Bone marrow (tissue), 2 donors: ENCODE data around the gene WNK4.
A peak's percentile ranks its signal among the peaks of the same experiment; 100 is the strongest.

ENCODE experiments used
- DNase-seq, 2 donors: peaks; one replicate each; lab custom pipeline; 2025; lab: John Stamatoyannopoulos, UW

WNK4 gene

GRCh38 chr17:42797067-42798007 lies 16.9 kb downstream of the WNK4 start:
- no peak for DNase-seq

- no peak for DNase-seq
Measured at GRCh38 chr17:42798011-42798382, 17.6 kb downstream of the WNK4 start.

GRCh38 chr17:42798383-42799380 lies 18.3 kb downstream of the WNK4 start, which contains the start of the genes CNTD1 and COA3:
Gene CNTD1 (plus strand): TSS chr17:42798861. CDS start chr17:42799068, 207 bp downstream.
Gene COA3 (minus strand): TSS chr17:42798704. CDS start chr17:42798681, 23 bp downstream.
- peak; percentile 60 to 62 for DNase-seq

GRCh38 chr17:42803074-42803883 lies 22.9 kb downstream of the WNK4 start:
- DNase-seq, result no peak

- no peak for DNase-seq
Measured at GRCh38 chr17:42804918-42805367, 24.5 kb downstream of the WNK4 start.

GRCh38 chr17:42806249-42806648 lies 25.8 kb downstream of the WNK4 start:
- DNase-seq, result no peak

DNA sequence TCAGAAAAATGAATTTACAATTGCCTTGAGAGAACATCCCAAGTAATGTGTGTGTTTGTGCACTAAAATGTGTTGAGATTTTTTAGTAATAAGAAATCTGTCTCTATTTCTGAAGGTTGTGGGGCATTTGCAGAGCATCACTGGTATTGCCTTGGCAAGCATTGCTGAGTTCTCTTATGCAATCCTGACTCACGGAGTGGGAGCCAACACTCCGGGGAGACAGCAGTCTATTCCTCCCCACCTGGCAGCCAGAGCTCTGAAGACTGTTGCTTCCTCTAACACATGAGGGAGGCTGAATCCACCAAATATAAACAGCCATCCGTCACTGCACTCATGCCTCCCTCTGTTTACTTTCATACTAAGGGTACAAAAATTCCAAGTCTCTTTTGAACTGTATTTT lies 28.8 kb downstream of the WNK4 start:
- no peak for DNase-seq

DNA sequence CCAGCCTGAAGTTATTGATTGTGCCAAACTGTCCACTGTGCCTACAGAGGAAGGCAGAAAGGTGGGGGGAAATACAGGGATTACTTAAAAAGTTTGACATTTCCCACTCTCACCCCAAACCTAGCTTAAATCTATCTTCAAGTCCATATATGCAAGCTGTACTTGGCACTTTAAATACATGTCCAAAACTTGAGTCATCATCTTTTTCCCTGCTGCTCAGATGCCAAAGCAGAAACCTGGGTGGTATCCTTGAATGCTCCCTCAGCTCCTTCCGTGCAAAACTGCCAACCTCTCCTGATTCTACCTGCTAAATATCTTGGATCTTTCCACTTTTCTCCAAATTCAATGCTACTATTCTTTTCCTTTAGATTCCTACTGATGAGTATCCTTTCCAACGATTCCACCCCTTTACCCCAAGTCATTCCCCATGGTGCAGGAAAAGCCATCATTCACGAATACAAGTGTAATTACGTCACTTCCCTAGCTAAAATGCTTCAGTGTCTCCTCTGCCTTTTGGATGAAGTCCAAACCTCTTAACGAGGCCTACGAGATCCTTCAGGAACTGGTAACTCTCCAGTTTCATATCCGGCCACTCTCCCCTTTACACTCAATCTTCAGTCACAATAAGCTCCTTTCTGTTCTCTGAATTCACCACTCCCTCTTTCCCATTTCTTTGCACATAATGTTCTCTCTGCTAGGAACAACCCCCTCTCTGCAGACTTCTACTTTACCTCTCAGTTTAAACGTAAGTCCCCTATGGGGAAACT lies 34.4 kb downstream of the WNK4 start:
- DNase-seq, result no peak

DNA sequence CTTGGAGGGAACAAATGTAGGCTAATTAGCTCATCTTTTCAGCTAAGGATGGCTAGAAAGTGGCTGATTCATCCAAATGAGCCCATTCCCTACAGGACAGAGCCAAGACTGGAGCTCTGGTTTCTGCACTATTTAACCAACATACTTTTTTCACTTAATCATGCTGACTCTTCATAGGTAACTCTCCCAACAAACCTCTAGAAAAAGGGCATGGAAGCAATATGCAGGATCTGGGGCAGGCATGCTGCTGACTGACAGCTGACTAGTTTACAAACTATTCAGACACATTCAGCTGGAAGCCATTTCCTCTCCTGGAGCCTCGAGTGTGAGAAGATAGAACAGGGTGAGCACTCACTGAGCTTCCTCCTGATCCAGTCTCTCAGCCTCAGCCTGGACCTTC lies 37.5 kb downstream of the WNK4 start:
- no peak for DNase-seq

DNA sequence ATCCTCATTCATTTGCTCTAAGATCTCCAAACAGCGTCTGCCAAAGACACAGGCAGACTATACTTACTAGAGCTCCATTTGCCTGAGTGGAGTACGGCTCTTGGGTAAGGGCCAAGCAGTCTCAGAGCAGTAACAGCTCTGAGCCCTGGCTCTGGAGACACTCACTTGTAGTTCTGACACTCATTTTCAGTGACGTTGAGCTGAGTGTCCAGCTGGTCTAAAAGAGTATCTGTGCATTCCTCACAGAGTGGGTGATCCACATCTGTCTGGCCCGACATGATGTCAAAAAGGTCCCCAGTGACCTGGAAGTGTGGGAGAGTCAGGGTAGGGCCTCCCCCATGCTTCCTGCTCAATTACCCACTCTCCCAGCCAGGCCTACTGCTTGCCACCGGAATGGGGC lies 38.0 kb downstream of the WNK4 start:
- DNase-seq, result no peak

- peak in 1 of 2 donors; percentile 60 for DNase-seq
Measured at GRCh38 chr17:42819939-42820535, 39.6 kb downstream of the WNK4 start.

DNA sequence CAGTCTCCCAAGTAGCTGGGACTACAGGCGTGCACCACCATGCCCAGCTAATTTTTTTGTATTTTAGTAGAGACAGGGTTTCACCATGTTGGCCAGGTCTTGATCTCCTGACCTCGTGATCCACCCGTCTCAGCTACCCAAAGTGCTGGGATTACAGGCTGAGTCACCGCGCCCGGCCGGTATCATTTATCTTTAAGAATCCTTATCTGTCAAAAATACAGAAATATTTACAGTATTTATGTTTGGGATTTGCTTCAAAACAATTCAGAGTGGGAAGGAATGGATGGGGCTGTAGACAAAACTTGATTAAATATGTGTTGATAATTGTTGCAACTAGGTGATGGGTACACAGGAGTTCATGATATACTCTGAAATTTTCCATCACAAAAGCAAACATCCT lies 40.8 kb downstream of the WNK4 start:
- DNase-seq, result no peak

GRCh38 chr17:42827472-42827871 lies 47.1 kb downstream of the WNK4 start:
- no peak for DNase-seq

DNA sequence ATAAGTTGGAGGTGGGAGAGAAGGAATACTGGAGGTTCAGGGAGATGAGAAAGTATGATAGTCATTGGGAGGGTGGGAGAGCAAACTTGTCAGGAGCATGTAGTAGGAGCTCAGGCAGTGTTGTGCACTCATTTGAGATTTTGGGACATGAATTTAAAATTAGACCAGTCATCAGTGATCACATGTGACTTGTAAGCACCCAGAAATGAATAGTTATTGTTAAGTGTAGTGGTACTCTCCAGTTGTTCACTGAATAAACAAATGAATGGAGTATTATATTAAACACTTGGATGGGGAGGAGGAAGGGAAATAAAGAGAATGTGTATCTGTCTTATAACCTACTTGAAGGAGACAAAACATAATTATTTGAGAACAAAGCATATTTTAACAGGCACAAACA lies 50.6 kb downstream of the WNK4 start:
- no peak for DNase-seq

DNA sequence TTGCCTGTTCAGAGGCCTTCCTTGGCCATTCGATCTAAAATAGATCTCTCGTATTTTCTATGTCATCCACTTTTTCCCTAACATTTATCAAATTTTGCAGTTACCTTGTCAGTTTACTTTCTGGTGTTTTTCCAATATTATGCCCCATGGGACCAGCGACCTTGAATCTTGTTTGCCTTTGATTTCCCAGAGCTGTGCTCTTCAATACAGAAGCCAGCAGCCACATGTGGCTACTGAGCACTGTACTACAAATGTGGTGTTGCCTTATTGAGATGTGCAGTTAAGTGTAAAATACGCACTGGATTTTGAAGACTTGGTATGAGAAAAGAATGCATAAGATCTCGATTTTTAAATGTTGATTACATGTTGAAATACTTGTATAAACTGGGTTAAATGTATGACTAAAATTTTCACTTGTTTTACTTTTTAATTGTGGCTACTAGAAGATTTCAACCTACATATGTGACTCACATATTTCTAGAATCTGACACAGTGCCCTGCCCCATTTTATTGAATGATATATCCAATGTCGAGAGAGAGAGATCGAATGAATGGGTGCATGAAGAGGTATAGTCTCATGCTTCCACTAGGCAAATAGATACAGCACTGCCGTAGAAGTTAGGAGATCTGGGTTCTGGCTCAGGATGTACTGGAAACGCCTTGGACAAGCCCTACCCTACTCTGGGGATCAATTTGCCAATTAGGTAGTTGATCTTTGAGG lies 52.0 kb downstream of the WNK4 start:
- no peak for DNase-seq

DNA sequence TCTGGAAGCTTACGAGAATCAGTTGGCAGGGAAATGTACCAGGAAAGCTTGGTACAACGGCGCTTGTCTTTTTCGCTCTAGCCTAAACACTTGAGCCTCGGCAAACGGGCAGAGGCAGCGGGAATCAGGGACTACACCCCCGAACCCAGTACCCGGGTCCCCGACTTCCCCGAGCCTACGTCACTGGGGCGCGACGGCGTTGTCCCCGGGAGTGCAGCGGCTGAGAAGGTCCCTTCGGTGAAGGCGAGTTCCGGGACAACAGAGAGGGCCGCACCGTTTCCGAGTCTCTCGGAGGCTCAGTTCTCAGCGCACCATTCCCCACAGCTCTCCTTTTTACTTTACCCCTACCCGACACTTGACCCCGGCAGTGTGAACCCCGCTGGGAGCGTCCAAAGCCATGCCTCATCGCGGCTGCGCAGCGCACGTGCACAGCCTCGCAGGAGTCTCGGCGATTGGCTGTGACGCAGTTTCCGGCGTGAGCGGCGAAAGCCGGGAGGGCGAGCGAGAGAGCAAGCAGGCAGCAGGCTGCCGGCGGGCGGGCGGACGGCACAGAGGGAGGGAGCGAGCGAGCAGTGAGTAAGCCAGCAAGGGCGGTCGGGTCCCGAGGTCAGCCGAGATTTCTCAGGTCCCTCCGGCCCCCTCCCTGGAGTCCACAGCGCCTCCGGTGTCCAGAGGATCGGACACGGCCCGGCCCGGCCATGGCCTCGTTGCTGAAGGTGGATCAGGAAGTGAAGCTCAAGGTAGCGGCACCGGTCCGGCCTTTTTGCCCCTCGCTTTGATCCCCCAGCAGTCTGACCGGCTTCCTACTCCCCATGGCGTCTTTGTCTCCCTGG lies 52.7 kb downstream of the WNK4 start, which contains the start of gene PSME3:
Gene PSME3, plus strand, starts transcription at position 464 of the 833 bp plus-strand sequence. Its CDS starts 235 bp downstream, at position 699.
- DNase-seq, result peak; percentile 86 to 99

DNA sequence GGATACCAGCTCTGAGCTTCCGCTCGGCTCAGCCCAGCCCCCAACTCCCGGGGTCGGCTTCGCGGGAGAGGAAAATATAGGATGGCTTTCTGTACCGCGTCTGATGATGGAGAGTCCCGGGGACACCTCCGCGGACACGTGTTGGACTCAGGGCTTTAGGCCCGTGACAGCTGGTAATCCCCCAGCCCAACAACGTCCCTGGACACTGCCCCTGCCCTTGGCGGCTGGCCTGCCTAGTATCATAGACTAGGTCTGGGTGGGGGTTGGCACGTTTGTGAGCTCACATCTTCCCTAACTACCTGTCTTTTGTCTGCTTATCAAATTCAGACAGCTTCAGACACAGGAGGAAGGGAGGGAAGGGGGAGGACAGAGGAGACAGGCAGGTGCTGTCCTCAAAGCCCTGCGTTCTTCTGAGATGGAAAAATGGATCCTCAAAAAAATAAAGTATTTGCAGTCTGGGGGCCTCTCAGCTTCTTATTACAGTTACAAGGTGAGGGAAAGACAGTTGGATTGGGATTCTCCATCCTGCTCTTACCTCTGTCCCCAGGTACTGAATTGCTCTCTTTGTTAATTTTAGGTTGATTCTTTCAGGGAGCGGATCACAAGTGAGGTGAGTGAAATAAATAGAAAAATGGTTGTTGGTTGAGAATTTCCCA lies 53.5 kb downstream of the WNK4 start:
- DNase-seq, result no peak

GRCh38 chr17:42835732-42836131 lies 55.3 kb downstream of the WNK4 start:
- no peak for DNase-seq
